Measurements from ENCODE around the gene NPDC1. TPM values are rescaled to one million over a fixed set of nuclear protein-coding genes. Genes with fewer than 3 reads are reported as not detected.

NPDC1 gene
- total and polyA plus RNA-seq, 2 donors (not counting 1 experiment from before 2014, with no cell fraction given), result 0.17 to 0.19 TPM

GRCh38 chr9:137023157-137023556 lies 22.8 kb downstream of the NPDC1 start:
- Histone ChIP-seq H3K9ac (ENCODE audit: low read length) (no peak overlapping the region), H4K20me1 (ENCODE audit: control insufficient read depth, insufficient read depth, low read length, poor library complexity, severe bottlenecking) (peaks cover 4% of the 10 kb centered on the region), H2AFZ (ENCODE audit: insufficient read depth, low read depth, low read length, poor library complexity, severe bottlenecking) (no peak overlapping the region), H3K27ac (ENCODE audit: low read length in 2 of 2) (no peak overlapping the region), H3K27me3 (replicated peaks in 1 of 4; ENCODE audit: control extremely low read depth in 1 of 4, control insufficient read depth in 3 of 4, insufficient read depth in 4 of 4, low read length in 3 of 4) (no peaks in the 10 kb centered on the region), H3K4me3 (ENCODE audit: control extremely low read depth in 1 of 5, extremely low read depth in 1 of 5, insufficient read depth in 1 of 5, low read depth in 2 of 5, low read length in 4 of 5) (no peak overlapping the region), H3K4me1 (ENCODE audit: control insufficient read depth in 2 of 2, insufficient read depth in 2 of 2, low read length in 2 of 2) (peaks cover 7 to 20% of the 10 kb centered on the region in 2 donors), H3K36me3 (replicated peaks in 1 of 2; ENCODE audit: control extremely low read depth in 1 of 2, control insufficient read depth in 1 of 2, extremely low read depth in 1 of 2, insufficient read depth in 2 of 2, low read length in 1 of 2) (no peaks in the 10 kb centered on the region), H3K79me2 (ENCODE audit: control insufficient read depth, insufficient read depth, low read length) (no peaks in the 10 kb centered on the region), H3K4me2 (replicated peaks; ENCODE audit: low read depth, low read length, poor library complexity, severe bottlenecking) (no peak overlapping the region), H3K9me3 (ENCODE audit: control extremely low read depth in 1 of 3, control insufficient read depth in 2 of 3, insufficient read depth in 1 of 3, low read length in 2 of 3) (peaks cover 0 to 9% (median 0%) of the 10 kb centered on the region in 3 donors)
- no peaks in the 10 kb centered on the region for H3K9me3 Mint-ChIP-seq (ENCODE audit: insufficient read depth)
- ATAC-seq (ENCODE audit: low read depth), result no peak
- 98% methylated on average over 6 of the region's 7 CpGs for WGBS (ENCODE audit: insufficient coverage)
- peaks cover 17% of the 10 kb centered on the region for H3K4me1 Mint-ChIP-seq
- H3K27ac Mint-ChIP-seq, result no peak overlapping the region
- ChIA-PET POLR2A (no interaction called here), CTCF (no interaction called here)
- intact Hi-C loops (cut with micrococcal nuclease), result no loop called here
- no peak overlapping the region for H3K4me3 Mint-ChIP-seq
- H3K27me3 Mint-ChIP-seq, result no peaks in the 10 kb centered on the region
- TF ChIP-seq CTCF (IDR thresholded peaks at IDR 0.05) (no peak), EZH2 (IDR thresholded peaks at IDR 0.05; ENCODE audit: borderline replicate concordance, insufficient read depth, low read depth, low read length, poor library complexity, severe bottlenecking) (no peak)
- no peak for DNase-seq

DNA sequence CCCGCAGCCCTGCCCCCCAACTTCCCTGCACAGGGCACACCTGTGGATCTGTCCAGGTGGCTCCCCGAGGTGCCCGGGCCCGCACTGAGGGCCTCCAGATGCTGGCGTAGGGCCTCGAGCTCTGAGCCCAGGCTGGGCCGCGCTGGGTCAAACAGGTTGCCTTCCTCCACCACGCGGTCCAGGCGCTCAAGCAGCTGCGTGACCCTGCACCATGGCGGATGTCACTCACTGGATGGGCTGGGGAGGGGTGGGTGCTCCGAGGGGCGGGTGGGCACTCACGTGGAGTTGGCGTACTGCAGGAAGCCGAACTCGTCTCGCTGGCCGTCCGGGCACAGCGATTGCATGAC lies 23.3 kb downstream of the NPDC1 start:
- POLR2A ChIA-PET, result no interaction called here
- Histone ChIP-seq H3K79me2 (ENCODE audit: control insufficient read depth, insufficient read depth, low read length) (no peaks in the 10 kb centered on the region), H3K36me3 (replicated peaks in 1 of 2; ENCODE audit: control extremely low read depth in 1 of 2, control insufficient read depth in 1 of 2, extremely low read depth in 1 of 2, insufficient read depth in 2 of 2, low read length in 1 of 2) (no peaks in the 10 kb centered on the region), H3K4me2 (replicated peaks; ENCODE audit: low read depth, low read length, poor library complexity, severe bottlenecking) (no peak overlapping the region), H3K4me1 (ENCODE audit: control insufficient read depth in 2 of 2, insufficient read depth in 2 of 2, low read length in 2 of 2) (peaks cover 7 to 20% of the 10 kb centered on the region in 2 donors), H3K27me3 (replicated peaks in 1 of 4; ENCODE audit: control extremely low read depth in 1 of 4, control insufficient read depth in 3 of 4, insufficient read depth in 4 of 4, low read length in 3 of 4) (no peaks in the 10 kb centered on the region), H3K9ac (ENCODE audit: low read length) (no peak overlapping the region), H2AFZ (ENCODE audit: insufficient read depth, low read depth, low read length, poor library complexity, severe bottlenecking) (no peak overlapping the region), H3K9me3 (ENCODE audit: control extremely low read depth in 1 of 3, control insufficient read depth in 2 of 3, insufficient read depth in 1 of 3, low read length in 2 of 3) (peaks cover 0 to 9% (median 0%) of the 10 kb centered on the region in 3 donors), H3K4me3 (ENCODE audit: control extremely low read depth in 1 of 5, extremely low read depth in 1 of 5, insufficient read depth in 1 of 5, low read depth in 2 of 5, low read length in 4 of 5) (no peak overlapping the region), H4K20me1 (ENCODE audit: control insufficient read depth, insufficient read depth, low read length, poor library complexity, severe bottlenecking) (peaks cover 4% of the 10 kb centered on the region), H3K27ac (ENCODE audit: low read length in 2 of 2) (no peak overlapping the region)
- Mint-ChIP-seq H3K9me3 (ENCODE audit: insufficient read depth) (no peaks in the 10 kb centered on the region), H3K27me3 (no peaks in the 10 kb centered on the region), H3K4me1 (peaks cover 17% of the 10 kb centered on the region), H3K27ac (no peak overlapping the region), H3K4me3 (no peak overlapping the region)
- TF ChIP-seq EZH2 (IDR thresholded peaks at IDR 0.05; ENCODE audit: borderline replicate concordance, insufficient read depth, low read depth, low read length, poor library complexity, severe bottlenecking), result no peak
- no peak for TF ChIP-seq CTCF (IDR thresholded peaks at IDR 0.05)
- intact Hi-C loops (cut with micrococcal nuclease), result no loop called here
- no peak for DNase-seq
- CTCF ChIA-PET, result no interaction called here
- 92% methylated on average over 17 of the region's 23 CpGs for WGBS (ENCODE audit: insufficient coverage)
- ATAC-seq (ENCODE audit: low read depth), result no peak

Measured in B cell (primary cell).